EH (cell line): Measurements from ENCODE around the gene PPDPF.

Experiments
- DNase-seq: peaks from one replicate; pipeline ENCODE4 v3.0.0-alpha.2; 2015; ENCODE audit warnings: low read depth

The PPDPF gene

GRCh38 chr20:63538204-63539091 lies 17.9 kb downstream of the PPDPF start:
- DNase-seq: no peak

GRCh38 chr20:63539092-63539430 lies 18.5 kb downstream of the PPDPF start:
- no peak for DNase-seq

DNA sequence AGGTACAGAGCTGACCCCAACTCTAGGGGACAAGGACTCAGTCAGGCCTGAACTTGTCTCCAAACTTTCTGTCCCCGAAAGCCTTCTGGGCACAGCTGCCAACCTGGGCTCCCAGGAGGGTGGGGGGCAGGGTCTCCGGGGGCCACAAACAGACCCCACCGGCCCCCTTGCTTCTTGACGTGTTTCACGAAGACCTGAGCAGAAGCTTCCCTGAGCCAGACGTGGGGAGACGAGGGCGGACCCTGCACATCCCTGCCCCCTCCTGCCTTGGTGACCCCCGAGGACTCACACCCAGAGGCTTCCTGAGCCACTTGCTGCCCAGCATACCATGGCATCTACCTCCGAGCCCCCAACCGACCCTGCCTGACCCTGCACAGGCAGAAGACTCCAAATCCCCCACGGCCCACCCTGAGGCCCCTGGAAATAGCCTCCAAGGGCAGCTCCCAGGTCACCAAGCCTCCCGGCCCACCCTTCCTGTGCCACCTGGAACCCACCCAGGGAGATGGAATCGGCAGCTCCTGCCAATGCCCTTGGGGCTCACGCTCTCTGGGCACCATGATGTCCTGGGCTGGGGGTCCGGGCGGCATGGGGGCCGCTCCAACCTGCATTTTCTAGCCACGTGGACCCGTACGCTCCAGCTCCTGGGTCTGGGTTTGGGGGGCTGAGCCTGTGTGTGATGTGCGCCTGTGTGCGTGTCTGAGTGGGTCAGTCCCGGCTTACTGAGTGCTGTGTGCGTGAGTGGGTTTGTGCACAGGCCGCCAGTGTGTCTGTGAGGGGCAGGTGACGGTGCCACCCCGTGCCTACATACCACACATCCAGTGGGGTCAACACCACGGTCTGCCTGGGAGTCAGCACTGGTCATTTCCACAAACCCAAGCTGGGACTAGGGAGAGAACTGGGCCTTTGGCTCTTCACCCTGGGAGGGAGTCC lies 19.1 kb downstream of the PPDPF start:
- no peak for DNase-seq

DNA sequence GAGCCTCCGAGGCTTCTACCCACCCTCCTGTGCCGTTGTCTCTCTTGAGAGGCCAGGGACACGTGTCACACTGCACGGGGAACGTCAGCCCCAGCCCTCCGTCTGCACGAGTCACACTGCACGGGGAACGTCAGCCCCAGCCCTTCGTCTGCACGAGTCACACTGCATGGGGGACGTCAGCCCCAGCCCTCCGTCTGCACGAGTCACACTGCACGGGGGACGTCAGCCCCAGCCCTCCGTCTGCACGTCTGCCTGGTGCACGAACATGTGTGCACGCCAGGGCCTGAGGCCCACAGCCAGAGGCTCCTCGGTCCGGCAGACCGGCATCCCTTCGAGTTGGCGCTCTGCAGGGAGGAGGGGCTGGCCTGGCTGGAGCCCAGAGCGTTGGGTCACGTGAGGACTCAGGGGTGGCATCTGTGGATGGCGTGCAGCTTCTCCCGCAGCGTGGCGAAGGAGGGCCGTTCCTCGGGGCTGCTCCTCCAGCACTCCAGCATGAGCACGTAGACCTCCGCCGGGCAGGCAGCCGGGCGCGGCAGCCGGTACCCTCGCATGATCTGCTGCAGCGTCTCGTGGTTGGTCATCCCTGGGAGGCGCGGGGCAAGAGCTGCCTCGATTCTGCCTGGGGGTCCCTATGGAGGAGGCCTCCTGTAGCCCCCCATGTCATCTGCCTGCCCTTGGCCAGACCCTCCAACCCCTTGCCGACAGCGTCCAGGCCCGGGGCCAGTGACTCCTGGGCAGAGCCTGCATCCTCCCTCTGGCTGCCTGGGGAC lies 20.0 kb downstream of the PPDPF start:
- DNase-seq: peak; percentile 44

- DNase-seq: no peak
Observed at GRCh38 chr20:63541371-63541770, 20.8 kb downstream of the PPDPF start.

- DNase-seq: no peak
Observed at GRCh38 chr20:63542031-63542559, 21.5 kb downstream of the PPDPF start.

GRCh38 chr20:63542696-63543095 lies 22.1 kb downstream of the PPDPF start:
- no peak for DNase-seq

- DNase-seq: no peak
Observed at GRCh38 chr20:63543131-63543530, 22.6 kb downstream of the PPDPF start.

DNA sequence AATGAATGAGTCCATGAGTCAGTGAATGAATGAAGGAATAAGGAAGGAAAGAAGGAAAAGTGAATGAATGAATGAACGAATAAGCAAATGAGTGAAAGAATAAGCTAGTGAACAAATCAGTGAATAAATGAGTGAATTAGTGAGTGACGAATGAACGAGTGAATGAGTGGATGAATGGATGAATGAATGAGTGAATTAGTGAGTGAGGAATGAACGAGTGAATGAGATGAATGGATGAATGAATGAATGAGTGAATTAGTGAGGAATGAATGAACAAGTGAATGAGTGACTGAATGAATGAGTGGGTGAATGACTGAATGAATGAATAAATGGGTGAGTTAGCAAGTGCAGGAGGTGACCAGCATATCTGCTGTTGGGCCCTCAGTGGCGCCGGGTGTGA lies 23.2 kb downstream of the PPDPF start:
- no peak for DNase-seq

DNA sequence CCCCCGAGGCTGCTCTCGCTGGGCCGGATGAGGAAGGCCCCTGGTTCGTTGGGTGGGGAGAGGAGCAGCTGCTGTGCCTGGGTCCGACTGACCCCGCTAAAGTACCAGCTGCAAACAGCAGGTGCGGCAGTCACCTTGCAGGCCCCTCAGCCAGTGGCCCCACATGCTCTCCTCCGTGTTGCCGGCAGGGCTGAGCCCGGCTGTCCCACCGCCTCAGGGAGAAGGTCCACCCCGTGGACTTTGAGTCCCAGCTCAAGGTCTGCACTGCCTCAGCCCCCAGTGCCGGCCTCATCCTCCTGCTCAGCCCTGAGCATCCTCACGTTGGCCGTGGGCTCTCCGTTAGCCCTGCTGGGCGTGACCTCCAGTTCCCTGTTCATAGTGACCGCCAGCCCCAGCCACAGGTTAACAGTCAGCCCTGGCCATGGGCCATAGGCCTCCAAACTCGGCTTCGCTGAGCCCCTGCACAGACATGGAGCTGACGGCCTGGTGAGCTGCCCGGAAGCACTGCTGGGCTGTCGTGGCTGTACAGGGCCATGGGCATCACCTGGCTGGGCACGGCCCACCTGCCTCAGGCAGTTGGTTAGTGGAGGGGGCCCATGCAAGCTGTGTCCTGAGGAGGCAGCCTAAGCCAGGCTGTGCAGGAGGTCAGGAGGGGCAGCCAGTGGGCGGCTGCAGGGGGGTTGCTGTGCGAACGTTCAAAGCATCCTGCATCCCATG lies 23.8 kb downstream of the PPDPF start:
- DNase-seq: no peak

- no peak for DNase-seq
Observed at GRCh38 chr20:63544958-63545516, 24.5 kb downstream of the PPDPF start.

DNA sequence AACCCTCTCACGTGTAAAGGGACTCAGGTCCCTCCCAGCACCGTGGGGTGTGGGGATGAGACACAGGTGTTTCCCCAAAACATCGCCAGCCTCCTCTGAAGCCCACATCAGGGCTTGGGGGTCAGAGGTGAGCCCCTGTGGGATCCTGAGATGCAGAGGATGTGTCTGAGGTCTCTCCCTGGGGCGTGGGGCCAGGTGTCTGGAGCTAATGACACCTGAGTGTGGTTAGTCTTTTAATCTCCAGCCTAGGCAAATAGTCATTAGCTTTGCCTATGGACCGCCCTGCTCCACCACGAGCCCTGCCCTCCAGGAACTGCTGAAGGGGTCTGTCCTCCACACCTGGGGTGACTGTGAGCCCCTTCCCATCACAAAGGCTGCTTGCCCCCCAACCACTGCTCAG lies 25.2 kb downstream of the PPDPF start:
- no peak for DNase-seq

- DNase-seq: no peak
Observed at GRCh38 chr20:63546256-63546955, 25.8 kb downstream of the PPDPF start.

DNA sequence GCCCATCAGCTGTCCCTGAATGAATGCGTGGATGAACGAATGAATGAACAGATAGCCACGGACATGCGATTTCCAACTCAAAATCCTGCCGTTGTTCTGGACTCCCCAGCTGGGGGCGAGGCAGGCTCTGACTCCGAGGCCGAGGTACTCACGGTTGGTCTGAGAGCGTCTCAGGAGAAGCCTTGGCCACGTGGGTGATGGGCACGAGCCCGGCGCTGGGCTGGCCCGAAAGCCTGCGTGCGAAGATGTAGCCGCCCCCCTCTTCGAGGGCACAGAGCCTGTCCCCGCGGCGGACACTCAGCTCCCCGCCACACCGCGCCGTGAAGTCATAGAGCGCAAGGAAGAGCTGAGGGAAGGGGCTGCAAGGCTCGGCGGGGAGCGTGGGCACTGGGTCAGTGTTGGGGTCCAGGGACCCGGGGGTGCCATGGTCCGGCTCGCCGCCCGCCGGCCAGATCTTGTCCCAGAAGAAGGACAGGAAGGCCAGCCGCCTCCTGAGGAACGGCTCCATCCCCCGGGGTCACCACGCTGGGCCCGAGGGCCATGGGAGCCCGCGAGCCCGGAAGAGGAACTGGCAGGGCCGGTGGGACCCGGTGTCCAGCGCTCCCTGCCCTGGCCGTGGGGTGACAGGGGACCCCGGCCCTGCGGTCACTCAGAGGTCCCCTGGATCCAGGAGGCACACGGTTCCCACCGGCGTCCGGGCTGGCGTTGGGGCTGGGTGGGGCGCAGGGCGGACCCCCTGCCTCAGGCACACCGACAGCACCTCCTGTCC lies 26.6 kb downstream of the PPDPF start:
- DNase-seq: no peak

DNA sequence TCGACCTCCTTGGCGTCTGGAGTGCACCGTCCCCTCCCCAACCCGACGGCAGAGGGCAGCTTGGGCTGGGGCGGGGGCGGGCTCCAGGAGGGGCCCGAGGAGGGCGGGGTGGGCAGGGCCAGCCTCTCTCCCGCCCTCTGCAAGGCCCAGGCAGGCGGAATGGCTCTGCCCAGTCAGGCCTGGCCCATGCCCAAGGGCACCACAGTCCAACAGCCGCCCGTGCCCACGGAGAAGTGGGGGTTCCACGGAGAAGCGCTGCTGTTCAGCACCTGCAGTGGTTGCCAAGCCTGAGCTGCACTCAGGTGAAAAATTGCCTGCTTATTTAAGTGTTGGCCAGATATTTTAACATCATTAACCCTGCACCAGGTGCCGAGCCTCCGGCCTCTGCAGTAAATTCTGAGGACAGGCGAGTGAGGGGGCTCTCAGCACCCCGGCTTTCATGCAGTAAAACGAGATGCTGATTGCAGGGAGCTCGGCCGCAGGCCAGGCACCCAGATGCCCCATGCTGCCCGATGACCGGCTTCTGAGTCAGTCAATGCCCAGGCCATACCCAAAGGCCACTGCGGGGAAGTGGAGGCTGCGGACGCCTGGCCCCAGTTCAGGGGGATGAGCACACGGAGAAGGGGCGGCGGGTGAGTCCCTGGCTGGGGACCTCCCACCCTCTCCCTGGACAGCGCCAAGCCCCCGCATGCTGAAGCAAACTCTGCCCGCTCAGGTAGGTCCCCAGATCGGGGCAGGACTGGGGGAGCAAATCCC lies 27.3 kb downstream of the PPDPF start, which contains the start of gene SRMS:
SRMS (minus strand) TSS at position 25 of the 756 bp plus-strand sequence. CDS start 286 bp downstream, outside the sequence.
- no peak for DNase-seq

- DNase-seq: no peak
Observed at GRCh38 chr20:63548542-63548941, 28.0 kb downstream of the PPDPF start.

DNA sequence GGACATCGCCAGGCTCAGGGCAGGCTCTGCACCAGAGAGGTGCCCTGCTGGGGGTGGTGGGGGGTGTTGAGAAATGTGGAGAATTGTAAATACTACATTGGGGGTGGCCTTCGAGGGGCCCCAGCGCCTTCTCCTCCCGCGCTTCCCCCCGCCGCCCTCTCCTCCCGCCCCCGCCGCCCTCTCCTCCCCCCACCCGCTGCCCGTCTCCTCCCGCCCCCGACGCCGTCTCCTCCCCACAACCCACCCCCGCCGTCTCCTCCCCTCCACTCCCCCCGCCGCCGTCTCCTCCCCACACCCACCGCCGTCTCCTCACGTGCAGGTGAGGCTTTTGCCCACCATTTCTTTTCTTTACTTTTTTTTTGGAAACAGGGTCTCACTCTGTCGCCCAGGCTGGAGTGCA lies 28.5 kb downstream of the PPDPF start:
- DNase-seq: no peak

DNA sequence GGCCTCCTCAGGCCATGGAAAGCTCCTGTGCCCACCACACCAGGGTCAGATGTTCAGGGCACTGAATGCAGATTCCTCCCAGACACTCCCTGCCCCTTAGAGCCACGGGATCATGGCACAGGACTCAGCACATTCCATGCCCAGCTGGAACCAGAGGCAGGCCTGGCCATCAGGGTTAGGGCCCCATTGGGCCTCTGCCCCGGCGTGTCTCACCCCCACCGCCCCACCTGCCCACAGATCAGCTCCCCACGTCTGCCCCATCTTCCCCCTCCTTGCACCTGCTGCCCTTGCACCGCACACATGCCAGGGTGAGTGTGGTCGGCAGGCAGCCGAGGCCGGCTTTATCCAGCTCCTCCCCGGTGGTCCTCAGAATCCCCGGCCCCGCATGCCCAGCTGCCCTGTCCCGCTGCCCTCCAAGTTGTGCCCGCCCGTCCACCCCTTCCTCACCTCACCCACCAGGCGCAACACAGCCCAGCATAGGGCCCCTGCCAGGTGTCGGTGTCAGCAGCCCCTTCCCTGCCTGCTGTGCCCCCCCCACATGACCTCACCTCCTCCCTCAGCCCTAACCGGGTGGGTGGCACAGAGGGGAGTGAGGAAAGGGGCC lies 29.2 kb downstream of the PPDPF start:
- DNase-seq: no peak
